Nephron progenitor cell (in vitro differentiated cells): Measurements from ENCODE around the gene INSL3.

ENCODE experiments used
- DNase-seq: peaks from one replicate; pipeline ENCODE4 v3.0.0; 2021
- H3K27ac Mint-ChIP-seq: 2 replicates; pipeline ENCODE4 v1.8.0; 2021; ENCODE audit warnings: mild to moderate bottlenecking, moderate library complexity, mixed read lengths
- H3K27me3 Mint-ChIP-seq: 2 replicates; pipeline ENCODE4 v1.8.0; 2021; ENCODE audit warnings: mild to moderate bottlenecking, low read depth, mixed read lengths; ENCODE audit not compliant: poor library complexity
- H3K36me3 Mint-ChIP-seq: 2 replicates; pipeline ENCODE4 v1.8.0; 2021; ENCODE audit warnings: low read depth, mixed read lengths
- H3K4me1 Mint-ChIP-seq: 2 replicates; pipeline ENCODE4 v1.8.0; 2021; ENCODE audit warnings: mixed read lengths
- H3K4me3 Mint-ChIP-seq: 2 replicates; pipeline ENCODE4 v1.8.0; 2021; ENCODE audit warnings: mild to moderate bottlenecking, moderate library complexity, mixed read lengths
- H3K9me3 Mint-ChIP-seq: 2 replicates; pipeline ENCODE4 v1.8.0; 2021; ENCODE audit warnings: mild to moderate bottlenecking, moderate library complexity, mixed read lengths
- TF ChIP-seq, protein P1 (sequence below): fragments of 200-600 bp; sonication (generic); IDR thresholded peaks from 2 replicates; pipeline ENCODE4 v1.5.0; 2021; ENCODE audit warnings: antibody characterized with exemption

INSL3 gene

DNA sequence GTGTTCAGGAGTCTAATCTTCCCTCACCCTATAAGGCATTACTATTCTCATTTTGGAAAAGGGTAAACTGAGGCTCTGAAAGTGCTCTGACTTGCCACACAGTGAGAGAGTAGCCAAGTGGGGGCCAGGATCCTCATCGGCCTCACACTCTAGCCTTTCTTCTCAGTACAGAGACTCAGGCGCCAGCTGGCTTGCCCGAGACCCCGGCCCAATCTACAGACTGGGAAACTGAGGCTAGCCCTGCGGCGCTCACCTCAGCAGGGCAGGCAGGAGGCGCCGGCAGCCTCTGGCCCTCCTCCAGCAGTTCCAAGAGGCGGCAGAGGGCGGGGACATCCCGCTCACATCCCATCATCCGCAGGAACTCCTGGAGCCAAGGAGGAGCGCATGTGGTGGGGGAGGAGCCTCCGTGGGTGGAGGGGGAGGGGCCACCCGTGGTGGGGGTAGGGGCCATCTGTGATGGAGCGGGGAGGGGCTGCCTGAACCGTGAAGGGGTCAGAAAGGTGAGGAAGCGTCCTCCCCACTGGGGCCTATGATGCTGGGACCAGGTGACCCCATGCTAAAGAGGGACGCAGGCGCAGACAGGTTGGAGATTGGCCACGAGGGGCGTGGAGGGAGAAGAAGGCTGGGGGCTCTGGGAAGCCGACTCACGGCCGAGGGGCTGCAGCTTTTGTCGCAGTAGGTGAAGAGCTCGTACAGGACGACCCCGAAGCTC is 8.7 kb upstream of the INSL3 start:
- peak; percentile 82 for DNase-seq
- Mint-ChIP-seq H3K4me1 (peaks cover 23% of the 10 kb centered on the region), H3K27me3 (peaks cover 24% of the 10 kb centered on the region), H3K27ac (peak overlapping the region; percentile 97), H3K36me3 (no peaks in the 10 kb centered on the region), H3K4me3 (peak overlapping the region; percentile 82), H3K9me3 (no peaks in the 10 kb centered on the region)
- TF ChIP-seq, protein P1, sequence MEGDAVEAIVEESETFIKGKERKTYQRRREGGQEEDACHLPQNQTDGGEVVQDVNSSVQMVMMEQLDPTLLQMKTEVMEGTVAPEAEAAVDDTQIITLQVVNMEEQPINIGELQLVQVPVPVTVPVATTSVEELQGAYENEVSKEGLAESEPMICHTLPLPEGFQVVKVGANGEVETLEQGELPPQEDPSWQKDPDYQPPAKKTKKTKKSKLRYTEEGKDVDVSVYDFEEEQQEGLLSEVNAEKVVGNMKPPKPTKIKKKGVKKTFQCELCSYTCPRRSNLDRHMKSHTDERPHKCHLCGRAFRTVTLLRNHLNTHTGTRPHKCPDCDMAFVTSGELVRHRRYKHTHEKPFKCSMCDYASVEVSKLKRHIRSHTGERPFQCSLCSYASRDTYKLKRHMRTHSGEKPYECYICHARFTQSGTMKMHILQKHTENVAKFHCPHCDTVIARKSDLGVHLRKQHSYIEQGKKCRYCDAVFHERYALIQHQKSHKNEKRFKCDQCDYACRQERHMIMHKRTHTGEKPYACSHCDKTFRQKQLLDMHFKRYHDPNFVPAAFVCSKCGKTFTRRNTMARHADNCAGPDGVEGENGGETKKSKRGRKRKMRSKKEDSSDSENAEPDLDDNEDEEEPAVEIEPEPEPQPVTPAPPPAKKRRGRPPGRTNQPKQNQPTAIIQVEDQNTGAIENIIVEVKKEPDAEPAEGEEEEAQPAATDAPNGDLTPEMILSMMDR = no peak

GRCh38 chr19:17826508-17827056 is 5.3 kb upstream of the INSL3 start:
- DNase-seq = no peak
- TF ChIP-seq, protein P1 = no peak
- Mint-ChIP-seq H3K27me3 (peaks cover 19% of the 10 kb centered on the region), H3K4me1 (peaks cover 30% of the 10 kb centered on the region), H3K27ac (no peak overlapping the region), H3K36me3 (no peaks in the 10 kb centered on the region), H3K4me3 (no peak overlapping the region), H3K9me3 (no peaks in the 10 kb centered on the region)

GRCh38 chr19:17824339-17824738 is 3.0 kb upstream of the INSL3 start:
- no peak overlapping the region for H3K27ac Mint-ChIP-seq
- peaks cover 17% of the 10 kb centered on the region for H3K27me3 Mint-ChIP-seq

GRCh38 chr19:17817668-17818363 is 3.5 kb downstream of the INSL3 start:
- H3K27me3 Mint-ChIP-seq = peaks cover 26% of the 10 kb centered on the region
- H3K9me3 Mint-ChIP-seq = no peaks in the 10 kb centered on the region
- H3K36me3 Mint-ChIP-seq = no peaks in the 10 kb centered on the region
- H3K4me1 Mint-ChIP-seq = no peaks in the 10 kb centered on the region
- no peak overlapping the region for H3K27ac Mint-ChIP-seq
- TF ChIP-seq, protein P1 = no peak
- DNase-seq = no peak
- H3K4me3 Mint-ChIP-seq = no peak overlapping the region

More at GRCh38 chr19:17824339-17824738, 3.0 kb upstream of the INSL3 start:
- no peak overlapping the region for H3K4me3 Mint-ChIP-seq
- TF ChIP-seq, protein P1 = no peak
- H3K4me1 Mint-ChIP-seq = peaks cover 18% of the 10 kb centered on the region
- no peaks in the 10 kb centered on the region for H3K9me3 Mint-ChIP-seq
- no peaks in the 10 kb centered on the region for H3K36me3 Mint-ChIP-seq
- no peak for DNase-seq

DNA sequence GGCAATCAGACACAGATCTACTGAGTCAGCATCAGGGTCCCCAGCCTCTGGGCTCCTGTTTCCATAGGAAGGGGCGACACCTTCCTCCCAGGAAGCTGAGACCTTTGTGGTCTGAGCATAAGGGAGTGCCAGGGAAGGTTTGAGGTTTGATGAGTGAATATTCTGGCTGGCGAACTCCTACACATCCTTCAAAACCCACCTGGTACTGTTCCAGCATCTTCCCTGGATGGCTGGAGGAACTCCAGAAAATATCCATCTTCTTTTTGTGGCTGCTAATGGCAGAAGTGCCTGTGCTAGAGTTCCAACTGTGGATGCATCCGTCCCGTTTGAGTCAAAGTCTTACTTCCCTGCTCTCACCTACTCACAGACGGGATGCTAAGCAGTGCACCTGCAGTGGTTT is 9.2 kb downstream of the INSL3 start:
- DNase-seq = no peak
- Mint-ChIP-seq H3K4me1 (no peaks in the 10 kb centered on the region), H3K27me3 (peaks cover 45% of the 10 kb centered on the region), H3K36me3 (no peaks in the 10 kb centered on the region), H3K27ac (no peak overlapping the region), H3K9me3 (no peaks in the 10 kb centered on the region), H3K4me3 (no peak overlapping the region)
- TF ChIP-seq, protein P1 = no peak
